GM18517 (cell line): Measurements from ENCODE around the gene TMEM37.

Source experiments
- ATAC-seq: cut with Tn5 transposase; IDR thresholded peaks from one replicate; pipeline ENCODE4 v1.9.1; 2021; ENCODE audit warnings: mild to moderate bottlenecking, moderate library complexity; ENCODE audit not compliant: unreplicated experiment

TMEM37 gene

GRCh38 chr2:119476301-119477112, 44.9 kb downstream of the TMEM37 start:
- ATAC-seq, result peak; percentile 66

- no peak for ATAC-seq
These were observed 45.5 kb downstream of the TMEM37 start for GRCh38 chr2:119477113-119477505.

GRCh38 chr2:119478188-119478977, 46.7 kb downstream of the TMEM37 start:
- no peak for ATAC-seq

- no peak for ATAC-seq
These were observed 47.3 kb downstream of the TMEM37 start for GRCh38 chr2:119478978-119479295.

GRCh38 chr2:119480184-119480583, 48.5 kb downstream of the TMEM37 start:
- no peak for ATAC-seq

- no peak for ATAC-seq
These were observed 49.1 kb downstream of the TMEM37 start for GRCh38 chr2:119480718-119481142.

- ATAC-seq, result no peak
These were observed 50.1 kb downstream of the TMEM37 start for GRCh38 chr2:119481501-119482455.

- no peak for ATAC-seq
These were observed 51.1 kb downstream of the TMEM37 start for GRCh38 chr2:119482481-119483394.

GRCh38 chr2:119483395-119483753, 51.7 kb downstream of the TMEM37 start:
- ATAC-seq, result no peak

GRCh38 chr2:119483896-119484718, 52.5 kb downstream of the TMEM37 start:
- ATAC-seq, result no peak

GRCh38 chr2:119484834-119485233, 53.2 kb downstream of the TMEM37 start:
- ATAC-seq, result no peak

GRCh38 chr2:119485336-119486110, 53.9 kb downstream of the TMEM37 start:
- no peak for ATAC-seq

GRCh38 chr2:119486196-119486827, 54.7 kb downstream of the TMEM37 start:
- no peak for ATAC-seq

GRCh38 chr2:119486886-119487285, 55.2 kb downstream of the TMEM37 start:
- ATAC-seq, result no peak

- peak; percentile 92 for ATAC-seq
These were observed 56.0 kb downstream of the TMEM37 start for GRCh38 chr2:119487434-119488244.
